GM18511 (cell line): ENCODE data around the gene FRS2.

Experiments used
- ATAC-seq: cut with Tn5 transposase; IDR thresholded peaks from one replicate; pipeline ENCODE4 v1.9.1; 2021; ENCODE audit warnings: mild to moderate bottlenecking, moderate library complexity; ENCODE audit not compliant: unreplicated experiment

Gene FRS2

DNA sequence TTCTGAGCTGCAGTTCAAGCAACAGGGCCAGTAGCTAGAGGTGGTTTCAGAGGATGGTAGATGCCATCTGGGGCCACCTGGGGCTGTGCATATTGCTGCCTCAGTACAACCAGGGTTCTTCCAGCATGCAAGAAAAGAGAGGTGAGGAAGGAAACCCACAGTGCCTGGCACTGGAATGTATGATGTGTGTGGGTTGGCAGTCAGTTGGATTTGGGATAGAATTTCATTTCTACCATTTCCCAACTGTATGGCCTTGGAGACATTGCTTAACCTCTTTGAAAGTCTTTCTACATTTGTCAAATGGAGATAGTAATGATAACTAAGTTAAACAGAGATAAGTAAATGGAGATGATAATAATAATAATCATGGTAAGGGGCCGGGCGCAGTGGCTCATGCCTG lies 150.7 kb downstream of the FRS2 start:
- no peak for ATAC-seq

DNA sequence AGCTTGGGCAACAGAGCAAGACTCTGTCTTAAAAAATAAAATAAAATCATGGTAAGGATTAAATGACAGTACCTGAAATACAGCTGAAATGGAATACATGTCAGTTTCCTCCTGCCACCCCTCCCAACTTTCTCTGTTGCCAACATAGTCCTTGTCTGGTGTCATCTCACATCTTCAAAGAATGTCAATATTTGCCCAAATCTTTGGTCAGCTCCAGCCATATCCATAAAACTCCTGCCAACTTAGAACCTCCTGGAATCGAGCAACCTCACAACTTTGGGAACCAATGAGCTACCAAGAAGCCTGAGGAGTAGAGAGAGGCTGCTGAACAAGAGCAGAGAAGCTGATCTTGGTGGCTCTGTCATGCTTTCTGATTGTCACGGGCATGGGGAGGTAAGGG lies 151.4 kb downstream of the FRS2 start:
- no peak for ATAC-seq

DNA sequence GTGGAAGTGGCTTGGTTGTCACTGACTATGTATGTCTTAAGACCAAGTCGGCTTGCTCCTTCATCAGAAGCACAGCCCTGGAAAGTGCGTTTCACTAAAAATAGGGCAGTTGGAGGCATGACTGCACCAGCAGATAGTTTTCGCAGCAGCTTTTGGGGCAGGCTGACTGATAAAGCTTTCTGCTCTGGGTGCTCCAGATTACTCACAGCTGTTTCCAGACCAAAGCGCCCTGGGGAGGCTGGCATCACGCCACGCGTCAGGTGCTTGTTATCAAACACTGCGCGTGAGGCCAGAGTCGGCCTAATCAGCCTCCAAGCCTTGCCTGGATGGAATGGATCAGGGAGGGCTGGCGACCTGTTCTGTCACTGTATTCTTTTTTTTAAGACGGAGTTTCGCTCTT lies 153.8 kb downstream of the FRS2 start:
- ATAC-seq = no peak

GRCh38 chr12:69627501-69627900 lies 157.3 kb downstream of the FRS2 start:
- no peak for ATAC-seq
